Right kidney (tissue), 1 donor: ENCODE results near the gene LUC7L.
A peak's percentile ranks its signal among the peaks of the same experiment; 100 is the strongest.
"Not testable (repeated sequence)": the region's sequence is repeated elsewhere in the genome, so short reads cannot be mapped to it uniquely, and the experiment has no call there.

Experiments used
- DNase-seq: peaks from one replicate; pipeline ENCODE4 v3.0.0-alpha.2; 2016

Gene LUC7L

DNA sequence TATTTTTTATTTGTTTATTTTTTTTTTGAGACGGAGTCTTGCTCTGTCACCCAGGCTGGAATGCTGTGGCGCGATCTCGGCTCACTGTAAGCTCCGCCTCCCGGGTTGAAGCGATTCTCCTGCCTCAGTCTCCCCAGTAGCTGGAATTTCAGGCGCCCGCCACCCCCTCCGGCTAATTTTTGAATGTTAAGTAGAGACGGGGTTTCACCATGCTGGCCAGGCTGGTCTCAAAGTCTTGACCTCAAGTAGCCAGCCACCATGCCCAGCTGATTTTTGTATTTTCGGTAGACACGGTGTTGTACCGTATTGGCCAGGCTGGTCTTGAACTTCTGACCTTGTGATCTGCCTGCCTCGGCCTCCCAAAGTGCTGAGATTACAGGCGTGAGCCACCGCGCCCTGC is 1.1 kb upstream of the LUC7L start:
- not testable (repeated sequence) for DNase-seq

DNA sequence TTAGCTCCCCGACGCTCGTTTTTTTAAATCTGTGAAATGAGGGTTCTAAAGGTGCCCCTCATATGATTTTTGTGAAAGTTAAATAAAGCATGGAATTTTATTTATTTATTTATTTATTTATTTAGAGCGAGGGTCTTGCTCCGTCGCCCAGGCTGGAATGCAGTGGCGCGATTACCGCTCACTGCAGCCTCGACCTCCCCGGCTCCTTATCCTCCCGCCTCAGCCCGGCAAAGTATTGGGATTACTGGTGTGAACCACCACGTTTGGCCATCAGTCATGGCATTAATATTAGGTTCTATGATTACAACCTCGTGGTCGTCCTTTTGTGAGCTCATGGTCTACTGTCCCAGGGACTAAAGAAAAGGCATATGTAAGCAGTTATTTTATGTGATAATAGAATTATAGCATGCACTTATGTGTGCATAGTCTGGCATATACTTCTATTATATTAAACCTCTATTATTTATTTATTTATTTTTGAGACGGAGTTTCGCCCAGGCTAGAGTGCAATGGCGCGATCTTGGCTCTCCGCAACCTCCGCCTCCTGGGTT is 557 bp upstream of the LUC7L start:
- DNase-seq = no peak

DNA sequence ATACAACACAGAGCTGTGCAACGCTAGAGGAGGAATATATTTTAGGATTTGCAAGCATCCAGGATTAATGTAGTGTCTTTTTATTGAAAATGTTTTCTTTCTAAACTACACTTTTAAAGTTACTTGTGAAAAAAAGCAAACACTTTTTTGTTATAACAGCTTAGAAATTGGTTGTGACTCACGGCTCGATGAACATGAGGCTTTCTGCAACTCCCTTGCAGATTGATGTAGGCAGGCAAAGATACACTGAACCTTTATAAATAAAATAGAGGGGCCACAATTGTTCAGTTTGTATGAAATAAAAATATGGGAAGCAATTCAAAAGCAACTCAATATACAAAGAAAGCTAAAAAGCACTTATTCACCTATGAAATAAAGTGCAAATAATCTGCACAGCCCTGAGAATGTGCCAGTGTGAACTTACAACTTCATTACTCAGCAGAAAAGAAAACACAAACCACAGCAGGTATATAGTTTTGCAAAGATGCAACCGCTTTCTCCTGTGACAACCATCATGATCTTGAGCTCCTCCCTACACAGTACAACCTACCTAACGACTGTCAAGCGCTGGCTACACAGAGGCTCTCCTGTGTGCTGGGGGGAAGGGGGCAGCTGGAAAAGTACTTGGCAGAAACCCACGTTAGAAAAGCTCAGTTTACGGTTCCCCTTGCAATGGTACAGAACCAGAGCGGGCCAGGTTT is 948 bp downstream of the LUC7L start:
- no peak for DNase-seq

DNA sequence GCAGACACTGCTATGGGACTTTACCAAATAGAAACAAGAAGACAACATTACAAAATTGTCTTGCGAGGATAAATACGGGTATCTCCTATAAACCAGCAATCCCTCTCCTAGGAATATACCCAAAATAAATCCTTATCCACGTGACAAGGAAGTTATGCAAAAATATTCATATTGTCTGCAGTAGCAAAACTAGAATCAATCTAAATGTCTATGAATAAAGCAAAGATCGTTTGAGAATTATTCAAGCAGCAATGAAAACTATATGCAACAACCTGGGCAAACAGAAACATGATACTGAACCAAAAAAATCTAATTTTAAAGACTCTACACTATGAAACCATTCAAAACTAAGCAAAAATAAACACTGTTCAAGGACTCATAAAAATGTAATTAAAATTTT is 9.2 kb downstream of the LUC7L start:
- DNase-seq = no peak

DNA sequence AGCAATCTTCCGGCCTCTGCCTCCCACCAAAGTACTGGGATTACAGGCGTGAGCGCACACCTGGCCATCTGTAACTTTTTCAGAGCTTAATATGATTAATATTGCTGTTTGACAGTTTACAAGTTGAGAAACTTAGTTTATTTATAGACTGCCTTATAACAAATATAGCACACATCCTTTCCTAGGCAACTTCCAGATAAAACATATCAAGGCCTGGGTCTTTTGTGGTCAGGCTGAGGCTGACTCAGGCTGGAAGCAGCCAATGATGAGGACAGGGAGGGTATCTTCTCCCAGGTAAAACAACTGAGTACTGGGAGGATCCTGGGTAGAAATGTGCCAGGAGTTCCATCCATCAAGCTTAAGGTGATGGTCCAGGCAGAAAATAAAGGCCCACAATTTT is 16.2 kb downstream of the LUC7L start:
- DNase-seq = no peak

DNA sequence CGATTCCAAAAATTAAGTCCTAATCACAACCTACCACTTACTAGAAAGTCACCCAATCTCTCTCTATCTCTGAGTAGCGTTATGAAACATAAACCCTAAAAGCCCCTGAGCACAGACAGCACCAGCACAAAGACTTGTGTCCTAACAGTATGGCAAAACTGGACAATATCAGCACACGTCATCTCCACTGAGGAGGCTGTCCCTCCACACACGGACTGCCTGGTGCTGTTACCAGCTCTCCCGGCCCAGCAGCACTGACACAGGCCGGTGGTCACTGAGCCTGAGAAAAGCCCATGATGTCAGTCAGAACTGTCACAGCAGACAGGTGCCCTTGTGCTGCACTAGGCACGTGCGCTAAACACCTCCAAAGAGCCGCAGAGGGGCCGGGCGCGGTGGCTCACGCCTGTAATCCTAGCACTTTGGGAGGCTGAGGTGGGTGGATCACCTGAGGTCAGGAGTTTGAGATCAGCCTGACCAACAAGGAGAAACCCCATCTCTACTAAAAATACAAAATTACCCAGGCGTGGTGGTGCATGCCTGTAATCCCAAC is 17.5 kb downstream of the LUC7L start:
- DNase-seq = not testable (repeated sequence)

DNA sequence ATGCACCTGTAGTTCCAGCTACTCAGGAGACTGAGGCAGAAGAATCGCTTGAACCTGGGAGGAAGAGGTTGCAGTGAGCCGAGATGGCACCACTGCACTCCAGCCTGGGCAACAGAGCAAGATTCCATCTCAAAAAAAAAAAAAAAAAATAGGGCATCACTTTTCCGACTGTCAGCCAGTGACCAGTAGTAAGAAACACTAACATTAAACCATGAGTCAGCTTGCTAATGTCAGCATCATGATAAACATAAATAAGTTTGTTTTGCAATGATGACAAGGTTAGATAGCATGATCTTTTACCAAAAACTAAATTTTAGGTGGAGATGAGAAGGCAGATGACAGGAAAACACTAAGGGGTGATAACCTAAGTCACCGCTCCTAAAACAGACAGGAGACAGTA is 19.9 kb downstream of the LUC7L start:
- DNase-seq = not testable (repeated sequence)

DNA sequence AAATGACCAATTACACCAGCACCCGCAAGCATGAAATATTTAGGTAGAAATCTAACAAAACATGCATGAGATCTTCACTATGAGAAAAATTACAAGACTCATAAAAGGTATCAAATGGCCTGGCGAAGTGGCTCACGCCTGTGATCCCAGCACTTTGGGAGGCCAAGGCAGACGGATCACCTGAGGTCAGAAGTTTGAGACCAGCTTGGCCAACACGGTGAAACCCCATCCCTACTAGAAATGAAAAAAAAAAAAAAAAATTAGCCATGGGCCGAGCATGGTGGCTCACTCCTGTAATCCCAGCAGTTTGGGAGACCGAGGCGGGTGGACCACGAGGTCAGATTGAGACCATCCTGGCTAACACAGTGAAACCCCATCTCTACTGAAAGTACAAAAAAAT is 25.2 kb downstream of the LUC7L start:
- DNase-seq = not testable (repeated sequence)

DNA sequence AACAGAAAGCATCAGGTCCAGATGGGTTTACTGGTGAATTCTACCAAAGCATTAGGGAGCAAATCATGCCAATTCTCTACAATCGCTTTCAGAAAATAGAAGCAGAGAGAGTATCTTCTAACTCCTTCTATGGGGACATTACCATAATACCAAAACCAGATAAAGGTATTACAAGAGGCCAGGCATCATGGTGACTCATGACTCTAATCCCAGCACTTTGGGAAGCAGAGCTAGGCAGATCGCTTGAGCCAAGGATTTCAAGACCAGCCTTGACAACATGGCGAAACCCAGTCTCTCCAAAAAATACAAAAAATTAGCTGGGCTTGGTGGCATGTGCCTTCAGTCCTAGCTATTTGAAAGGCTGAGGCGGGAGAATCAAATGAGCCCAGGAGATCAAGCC is 26.0 kb downstream of the LUC7L start:
- no peak for DNase-seq

DNA sequence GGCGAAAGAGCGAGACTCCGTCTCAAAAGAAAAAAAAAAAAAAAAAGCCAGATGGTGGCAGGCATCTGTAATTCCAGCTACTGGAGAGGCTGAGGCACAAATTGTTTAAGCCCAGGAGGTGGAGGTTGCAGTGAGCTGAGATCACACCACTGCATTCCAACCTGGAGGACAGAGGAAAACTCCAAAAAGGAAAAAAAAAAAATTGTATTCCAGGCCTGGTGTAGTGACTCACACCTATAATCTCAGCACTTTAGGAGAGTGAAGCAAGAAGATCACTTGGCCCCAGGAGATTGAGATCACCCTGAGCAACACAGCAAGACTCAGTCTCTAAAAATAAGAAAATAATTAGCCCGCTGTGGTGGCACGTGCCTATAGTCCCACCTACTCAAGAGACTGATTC is 28.9 kb downstream of the LUC7L start:
- no peak for DNase-seq

DNA sequence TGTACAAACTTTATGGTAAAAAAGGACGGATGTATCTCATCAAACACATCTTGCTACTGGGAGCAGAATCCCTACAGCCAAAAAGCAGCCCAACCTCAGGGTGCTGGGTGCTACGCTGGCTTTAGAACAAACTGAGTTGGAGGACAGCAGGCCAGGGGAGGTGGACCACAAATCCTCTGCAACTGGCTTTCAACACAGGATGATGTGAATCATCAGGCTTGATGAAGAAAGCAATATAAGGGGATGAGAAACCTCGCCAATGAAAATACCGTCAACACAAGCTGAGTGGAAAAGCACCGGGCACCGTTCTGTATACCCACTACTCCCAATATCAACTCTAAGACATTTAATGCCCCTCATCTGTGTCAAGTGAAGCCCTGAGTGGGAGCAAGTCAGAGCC is 34.7 kb downstream of the LUC7L start:
- no peak for DNase-seq

DNA sequence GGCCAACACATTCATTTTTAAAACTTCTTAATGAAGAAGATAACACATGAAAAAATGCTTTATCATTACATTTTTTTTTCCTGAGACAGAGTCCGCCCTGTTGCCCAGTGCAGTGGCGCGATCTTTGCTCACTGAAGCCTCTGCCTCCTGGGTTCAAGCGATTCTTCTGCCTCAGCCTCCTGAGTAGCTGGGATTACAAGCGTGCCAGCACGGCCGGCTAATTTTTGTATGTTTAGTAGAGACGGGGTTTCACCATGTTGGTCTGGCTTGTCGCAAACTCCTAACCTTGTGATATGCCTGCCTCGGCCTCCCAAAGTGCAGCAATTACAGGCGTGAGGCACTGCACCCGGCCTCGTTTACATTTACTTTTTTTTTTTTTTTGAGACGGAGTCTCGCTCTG is 35.8 kb downstream of the LUC7L start:
- DNase-seq = no peak

DNA sequence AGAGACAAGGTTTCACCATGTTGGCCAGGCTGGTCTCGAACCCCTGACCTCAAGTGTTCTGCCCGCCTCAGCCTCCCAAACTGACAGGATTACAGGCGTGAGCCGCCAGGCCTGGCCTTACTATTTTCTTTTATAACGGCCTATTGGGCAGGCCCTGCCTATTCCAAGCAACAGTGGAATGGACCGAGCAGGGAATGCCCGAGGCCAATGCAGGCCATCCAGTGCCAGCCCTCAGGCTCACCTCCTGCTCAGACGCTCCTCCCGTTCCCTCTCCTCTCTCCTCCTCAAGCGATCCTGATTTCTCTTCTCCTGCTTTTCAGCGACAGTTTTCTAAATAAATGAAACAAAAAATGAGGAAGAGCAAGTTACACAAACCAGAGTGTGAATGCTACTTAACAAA is 36.6 kb downstream of the LUC7L start:
- DNase-seq = no peak

DNA sequence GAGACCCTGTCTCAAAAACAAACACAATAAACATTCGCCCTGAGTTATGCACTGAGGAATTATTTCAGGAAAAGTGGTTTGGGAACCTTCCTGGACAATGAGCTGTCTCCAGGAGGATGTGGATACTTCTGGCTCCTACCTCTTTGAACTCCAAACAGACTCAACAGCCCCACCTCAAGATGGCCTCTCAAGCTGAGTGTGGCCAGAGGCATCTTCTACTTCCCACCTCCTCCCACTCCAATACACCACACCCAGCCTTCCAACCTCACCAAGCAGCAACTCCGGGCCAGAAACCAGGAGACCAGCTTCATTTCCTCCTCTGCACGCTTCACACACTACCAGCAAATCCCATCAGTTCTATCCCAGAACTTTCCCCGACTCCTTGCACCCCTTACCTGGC is 37.4 kb downstream of the LUC7L start:
- DNase-seq = no peak

DNA sequence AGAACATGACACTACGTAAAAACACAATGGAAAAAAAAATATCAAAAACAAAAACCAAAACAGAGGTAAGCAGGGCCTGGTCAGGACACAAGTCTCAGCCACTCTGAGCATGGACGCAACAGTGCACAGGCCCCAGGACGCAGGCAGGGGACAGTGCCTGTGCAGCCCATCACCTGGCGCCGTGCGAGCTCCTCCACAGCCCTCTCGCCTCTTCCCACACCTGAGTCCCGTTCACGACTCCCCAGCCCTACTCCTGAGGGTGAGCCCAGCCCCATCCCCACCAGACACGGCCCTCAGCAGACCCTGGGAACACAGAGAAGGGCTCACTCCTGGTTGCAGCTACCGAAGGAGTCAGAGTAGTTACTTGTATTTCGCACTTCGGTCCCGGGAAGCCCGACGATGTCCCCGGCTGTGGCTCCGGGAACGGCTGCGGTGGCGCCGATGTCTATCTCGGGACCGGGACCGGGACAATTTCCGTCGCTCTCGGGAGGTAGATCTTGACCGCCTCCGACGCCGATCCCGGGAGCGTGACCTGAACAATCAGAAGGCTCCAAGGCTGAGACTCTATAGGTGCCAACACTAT is 39.6 kb downstream of the LUC7L start:
- no peak for DNase-seq

DNA sequence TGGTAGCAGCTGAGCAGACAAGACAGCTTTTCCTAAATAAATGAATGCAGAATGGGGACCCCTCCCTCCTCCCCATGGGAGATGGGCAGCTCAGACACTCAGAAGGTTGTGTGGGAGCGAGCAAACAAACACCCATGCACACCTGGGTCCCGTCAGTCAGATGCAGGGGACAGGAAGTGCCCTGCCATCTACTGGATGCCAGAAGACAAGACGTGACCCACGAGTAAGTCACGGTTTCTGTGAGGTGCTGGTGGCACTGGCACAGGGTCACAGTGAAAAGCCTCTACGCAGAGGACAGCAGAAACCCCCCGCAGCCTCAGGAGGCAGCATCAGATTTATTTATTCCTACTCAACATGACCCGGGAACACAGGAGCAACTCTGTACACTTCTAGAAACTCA is 40.6 kb downstream of the LUC7L start:
- DNase-seq = no peak

DNA sequence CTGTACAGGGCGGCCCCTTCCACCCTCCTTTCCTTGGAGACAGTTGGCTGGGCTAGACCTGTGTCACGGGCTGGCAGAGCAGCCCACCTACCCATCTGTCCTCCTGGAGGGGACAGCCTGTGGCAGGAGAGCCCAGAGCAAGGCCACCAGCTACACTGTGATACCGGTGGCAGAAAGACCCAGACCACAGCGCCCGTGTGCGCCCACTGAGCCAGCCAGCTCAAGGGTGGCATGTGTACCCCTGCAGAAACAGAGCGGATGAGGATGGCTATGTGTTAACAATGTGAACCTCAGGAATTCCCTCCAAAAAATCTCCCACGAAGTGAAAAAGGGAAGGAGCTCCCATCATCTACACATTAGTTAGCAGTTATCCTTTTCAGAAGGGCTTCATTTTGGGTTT is 41.9 kb downstream of the LUC7L start:
- DNase-seq = no peak

DNA sequence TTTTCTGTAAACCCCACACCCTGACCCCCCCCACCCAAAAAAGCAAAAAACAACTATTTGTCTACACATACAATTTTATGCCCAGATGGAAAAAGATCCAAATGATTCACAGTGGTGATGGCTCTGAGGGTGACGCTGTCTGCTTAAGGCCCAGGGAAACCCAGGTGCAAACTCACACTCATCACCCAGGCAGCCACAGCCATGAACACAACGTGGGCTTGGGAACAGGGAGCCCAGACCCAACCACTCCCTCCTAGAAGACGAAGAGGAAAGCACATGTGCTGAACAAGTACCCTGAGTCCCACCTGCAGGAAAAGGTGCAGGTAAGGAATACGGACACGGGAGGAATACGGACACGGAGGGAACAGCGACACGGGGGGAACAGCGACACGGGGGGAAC is 43.6 kb downstream of the LUC7L start:
- DNase-seq = no peak

DNA sequence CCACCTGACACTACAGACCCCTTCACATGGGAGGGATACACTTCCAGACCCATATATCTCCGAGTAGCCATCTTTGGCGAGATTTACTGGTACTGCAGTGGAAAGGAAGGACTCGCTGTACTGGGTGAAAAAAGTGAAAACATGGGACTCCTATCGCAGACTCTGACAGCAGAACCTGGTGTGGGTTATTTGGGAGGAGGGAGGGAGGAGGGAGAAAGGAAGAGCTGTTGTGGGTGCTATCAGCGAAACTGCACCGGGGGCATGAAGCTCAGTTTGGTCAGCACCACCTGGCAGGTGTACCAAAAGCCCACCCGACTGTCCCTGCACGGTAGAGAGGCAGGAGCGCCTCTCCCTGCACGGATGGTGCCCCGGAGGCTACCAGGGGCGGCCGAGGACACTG is 44.0 kb downstream of the LUC7L start:
- no peak for DNase-seq

DNA sequence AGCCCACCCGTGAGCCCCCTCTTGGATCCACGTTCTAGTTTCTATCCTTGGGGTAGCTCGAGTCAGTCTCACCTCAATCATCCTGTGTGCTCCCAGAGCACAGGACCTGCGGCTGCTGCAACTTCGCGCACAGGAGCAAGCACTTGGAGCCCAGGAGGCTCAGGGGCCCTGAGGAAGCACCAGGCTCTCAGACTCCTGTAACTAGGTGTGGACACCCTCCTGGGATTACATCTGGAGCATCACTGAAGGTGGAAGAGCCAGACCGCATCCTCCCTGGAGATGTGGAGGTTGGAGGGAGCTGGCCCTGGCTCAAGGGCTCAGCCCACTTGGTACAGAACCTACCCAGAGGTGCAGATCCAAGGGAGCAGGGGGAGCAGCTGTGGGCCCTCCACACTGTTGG is 46.2 kb downstream of the LUC7L start:
- DNase-seq = no peak

DNA sequence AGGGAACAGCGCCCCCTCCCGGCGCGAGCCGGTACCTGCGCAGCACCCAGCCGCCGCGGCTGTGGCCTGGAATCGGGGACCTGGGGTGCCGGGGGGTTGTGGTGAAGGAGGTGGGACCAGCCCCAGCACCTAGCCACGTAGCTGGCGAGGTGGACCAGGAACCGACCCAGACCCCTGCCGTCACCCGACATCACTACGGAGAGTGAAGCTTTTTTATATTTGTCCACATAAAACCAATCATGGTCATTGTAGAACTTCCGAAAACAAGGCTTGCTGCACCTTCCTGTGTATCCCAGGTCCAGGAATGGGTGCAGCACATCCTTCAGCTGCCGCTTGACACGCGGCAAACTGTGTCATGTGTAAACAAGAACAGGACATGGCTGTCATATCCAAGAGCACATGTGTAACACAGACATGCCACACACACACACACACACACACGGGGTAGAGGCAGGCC is 47.7 kb downstream of the LUC7L start:
- DNase-seq = no peak

DNA sequence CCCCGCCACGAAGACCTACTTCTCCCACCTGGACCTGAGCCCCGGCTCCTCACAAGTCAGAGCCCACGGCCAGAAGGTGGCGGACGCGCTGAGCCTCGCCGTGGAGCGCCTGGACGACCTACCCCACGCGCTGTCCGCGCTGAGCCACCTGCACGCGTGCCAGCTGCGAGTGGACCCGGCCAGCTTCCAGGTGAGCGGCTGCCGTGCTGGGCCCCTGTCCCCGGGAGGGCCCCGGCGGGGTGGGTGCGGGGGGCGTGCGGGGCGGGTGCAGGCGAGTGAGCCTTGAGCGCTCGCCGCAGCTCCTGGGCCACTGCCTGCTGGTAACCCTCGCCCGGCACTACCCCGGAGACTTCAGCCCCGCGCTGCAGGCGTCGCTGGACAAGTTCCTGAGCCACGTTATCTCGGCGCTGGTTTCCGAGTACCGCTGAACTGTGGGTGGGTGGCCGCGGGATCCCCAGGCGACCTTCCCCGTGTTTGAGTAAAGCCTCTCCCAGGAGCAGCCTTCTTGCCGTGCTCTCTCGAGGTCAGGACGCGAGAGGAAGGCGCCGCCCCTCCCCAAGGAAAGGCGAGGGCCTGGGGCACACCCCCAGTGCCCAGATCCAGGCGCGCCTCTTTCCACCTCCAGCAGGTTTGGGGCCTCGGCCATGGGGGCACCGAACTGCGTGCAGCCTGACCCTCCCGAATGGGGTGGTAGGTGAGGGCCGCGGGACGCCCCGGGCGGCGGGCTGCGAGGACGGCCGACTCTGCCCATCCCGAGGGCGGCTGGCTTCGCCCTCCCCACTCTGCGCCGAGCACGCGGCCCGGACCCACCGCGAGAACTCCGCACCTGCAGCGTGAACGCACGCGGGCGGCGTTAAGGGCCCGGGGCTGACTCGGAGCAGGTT is 48.3 kb downstream of the LUC7L start:
- DNase-seq = peak; percentile 80

DNA sequence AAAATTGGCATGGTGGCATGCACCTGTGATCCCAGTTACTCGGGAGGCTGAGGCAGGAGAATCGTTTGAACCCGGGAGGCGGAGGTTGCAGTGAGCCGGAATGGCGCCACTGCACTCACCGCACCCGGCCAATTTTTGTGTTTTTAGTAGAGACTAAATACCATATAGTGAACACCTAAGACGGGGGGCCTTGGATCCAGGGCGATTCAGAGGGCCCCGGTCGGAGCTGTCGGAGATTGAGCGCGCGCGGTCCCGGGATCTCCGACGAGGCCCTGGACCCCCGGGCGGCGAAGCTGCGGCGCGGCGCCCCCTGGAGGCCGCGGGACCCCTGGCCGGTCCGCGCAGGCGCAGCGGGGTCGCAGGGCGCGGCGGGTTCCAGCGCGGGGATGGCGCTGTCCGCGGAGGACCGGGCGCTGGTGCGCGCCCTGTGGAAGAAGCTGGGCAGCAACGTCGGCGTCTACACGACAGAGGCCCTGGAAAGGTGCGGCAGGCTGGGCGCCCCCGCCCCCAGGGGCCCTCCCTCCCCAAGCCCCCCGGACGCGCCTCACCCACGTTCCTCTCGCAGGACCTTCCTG is 49.1 kb downstream of the LUC7L start, which contains the start of gene HBQ1:
HBQ1 (plus strand) TSS at position 359 of the 575 bp plus-strand sequence; CDS start at position 387, 28 bp downstream.
- DNase-seq = peak; percentile 22
